ENCODE measurements around the gene ZNF398.

DNA sequence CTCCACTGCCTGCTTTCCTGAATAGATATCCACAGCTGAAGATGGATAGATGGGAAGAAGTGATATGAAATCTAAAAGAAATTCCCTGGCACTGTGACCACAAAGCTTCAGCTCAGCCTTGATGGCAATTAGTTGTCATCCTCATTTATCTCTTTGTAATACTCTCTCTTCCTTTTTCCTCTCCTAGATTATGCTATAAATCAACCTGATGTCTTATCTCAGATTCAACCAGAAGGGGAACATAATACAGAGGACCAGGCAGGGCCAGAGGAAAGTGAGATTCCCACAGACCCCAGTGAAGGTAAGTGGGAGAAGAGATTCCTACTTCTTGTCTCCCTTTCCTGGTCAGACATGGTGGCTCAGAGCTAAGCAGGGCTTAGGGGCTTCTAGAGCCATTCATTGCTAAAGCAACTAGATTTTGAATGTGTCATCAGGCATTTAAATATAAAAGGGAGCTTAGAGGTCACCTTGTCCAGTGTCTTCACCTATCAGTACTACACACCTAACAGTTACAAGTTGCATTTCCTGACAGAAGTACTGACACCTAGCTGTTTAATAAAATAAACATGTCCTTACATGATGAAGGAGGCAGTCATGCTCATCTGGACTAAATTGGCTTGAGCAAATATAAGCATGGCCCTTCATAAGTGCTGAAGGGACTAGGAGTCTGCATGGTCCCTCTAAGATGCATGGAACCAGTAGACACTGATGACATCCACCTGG, 19.5 kb downstream of the ZNF398 start:
- TF ChIP-seq, protein P1, sequence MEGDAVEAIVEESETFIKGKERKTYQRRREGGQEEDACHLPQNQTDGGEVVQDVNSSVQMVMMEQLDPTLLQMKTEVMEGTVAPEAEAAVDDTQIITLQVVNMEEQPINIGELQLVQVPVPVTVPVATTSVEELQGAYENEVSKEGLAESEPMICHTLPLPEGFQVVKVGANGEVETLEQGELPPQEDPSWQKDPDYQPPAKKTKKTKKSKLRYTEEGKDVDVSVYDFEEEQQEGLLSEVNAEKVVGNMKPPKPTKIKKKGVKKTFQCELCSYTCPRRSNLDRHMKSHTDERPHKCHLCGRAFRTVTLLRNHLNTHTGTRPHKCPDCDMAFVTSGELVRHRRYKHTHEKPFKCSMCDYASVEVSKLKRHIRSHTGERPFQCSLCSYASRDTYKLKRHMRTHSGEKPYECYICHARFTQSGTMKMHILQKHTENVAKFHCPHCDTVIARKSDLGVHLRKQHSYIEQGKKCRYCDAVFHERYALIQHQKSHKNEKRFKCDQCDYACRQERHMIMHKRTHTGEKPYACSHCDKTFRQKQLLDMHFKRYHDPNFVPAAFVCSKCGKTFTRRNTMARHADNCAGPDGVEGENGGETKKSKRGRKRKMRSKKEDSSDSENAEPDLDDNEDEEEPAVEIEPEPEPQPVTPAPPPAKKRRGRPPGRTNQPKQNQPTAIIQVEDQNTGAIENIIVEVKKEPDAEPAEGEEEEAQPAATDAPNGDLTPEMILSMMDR (IDR thresholded peaks at IDR 0.05) = no peak
- TF ChIP-seq POLR2A (IDR thresholded peaks at IDR 0.05) = no peak
- no peak for TF ChIP-seq EP300 (IDR thresholded peaks at IDR 0.05)
